ENCODE results near the gene SOX6.

Gene SOX6

DNA sequence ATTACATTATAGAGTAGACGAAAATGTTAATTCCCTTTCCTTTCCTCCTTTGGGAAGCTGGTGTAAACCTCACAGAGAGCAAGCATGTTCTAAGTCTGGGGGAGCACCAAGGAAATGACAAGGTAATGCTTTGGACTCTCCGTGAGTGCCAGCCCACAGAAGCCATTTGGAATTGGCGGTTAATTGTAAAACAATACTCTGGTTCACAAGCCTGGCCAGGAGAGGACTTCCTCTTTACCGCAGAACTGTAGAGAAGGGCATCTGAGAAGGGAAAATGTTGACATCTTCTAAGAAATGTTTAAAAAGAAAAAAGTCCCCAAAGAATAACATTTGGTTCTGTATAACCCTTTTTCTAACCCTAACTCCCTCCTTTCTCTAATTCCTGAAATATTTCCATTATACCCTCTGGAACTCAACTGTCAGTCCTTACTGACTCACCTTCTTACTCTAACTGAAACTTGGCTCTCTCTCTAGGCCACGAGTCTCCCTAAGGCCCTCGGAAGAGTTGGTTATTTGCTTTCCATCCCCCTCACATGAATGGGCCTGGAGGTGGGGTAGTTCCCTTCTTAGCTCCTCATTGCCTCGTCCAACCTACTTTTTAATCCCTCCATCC lies 379.8 kb downstream of the SOX6 start:
- H3K36me3 Mint-ChIP-seq (ENCODE audit: low read depth): peaks cover 2% of the 10 kb centered on the region
- DNase-seq: no peak
- no peaks in the 10 kb centered on the region for H3K4me1 Mint-ChIP-seq
- TF ChIP-seq, protein P1, sequence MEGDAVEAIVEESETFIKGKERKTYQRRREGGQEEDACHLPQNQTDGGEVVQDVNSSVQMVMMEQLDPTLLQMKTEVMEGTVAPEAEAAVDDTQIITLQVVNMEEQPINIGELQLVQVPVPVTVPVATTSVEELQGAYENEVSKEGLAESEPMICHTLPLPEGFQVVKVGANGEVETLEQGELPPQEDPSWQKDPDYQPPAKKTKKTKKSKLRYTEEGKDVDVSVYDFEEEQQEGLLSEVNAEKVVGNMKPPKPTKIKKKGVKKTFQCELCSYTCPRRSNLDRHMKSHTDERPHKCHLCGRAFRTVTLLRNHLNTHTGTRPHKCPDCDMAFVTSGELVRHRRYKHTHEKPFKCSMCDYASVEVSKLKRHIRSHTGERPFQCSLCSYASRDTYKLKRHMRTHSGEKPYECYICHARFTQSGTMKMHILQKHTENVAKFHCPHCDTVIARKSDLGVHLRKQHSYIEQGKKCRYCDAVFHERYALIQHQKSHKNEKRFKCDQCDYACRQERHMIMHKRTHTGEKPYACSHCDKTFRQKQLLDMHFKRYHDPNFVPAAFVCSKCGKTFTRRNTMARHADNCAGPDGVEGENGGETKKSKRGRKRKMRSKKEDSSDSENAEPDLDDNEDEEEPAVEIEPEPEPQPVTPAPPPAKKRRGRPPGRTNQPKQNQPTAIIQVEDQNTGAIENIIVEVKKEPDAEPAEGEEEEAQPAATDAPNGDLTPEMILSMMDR (IDR thresholded peaks at IDR 0.05): no peak
- H3K4me3 Mint-ChIP-seq: no peak overlapping the region
- H3K27me3 Mint-ChIP-seq (ENCODE audit: low read depth, poor library complexity): no peaks in the 10 kb centered on the region
- no peak overlapping the region for H3K27ac Mint-ChIP-seq
- no peaks in the 10 kb centered on the region for H3K9me3 Mint-ChIP-seq

DNA sequence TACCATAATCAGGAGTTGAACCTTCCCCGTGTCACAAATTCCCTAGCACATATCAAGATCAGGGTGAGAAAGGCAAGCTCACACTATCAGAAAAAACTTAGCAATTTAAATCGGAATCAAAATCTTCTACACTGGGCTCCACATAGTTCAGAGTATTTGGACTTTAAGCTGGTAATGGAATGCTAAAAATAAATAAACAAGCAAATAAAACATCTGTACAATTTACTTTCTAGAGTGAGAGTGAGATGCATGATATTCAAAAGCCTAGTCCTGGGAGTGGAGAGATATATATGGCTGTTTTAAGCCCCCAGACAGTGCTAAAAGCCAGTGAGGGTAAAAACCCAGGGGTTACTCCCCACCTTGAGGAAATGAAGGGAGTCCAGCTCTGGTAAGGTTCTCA lies 380.6 kb downstream of the SOX6 start:
- Mint-ChIP-seq H3K27ac (no peak overlapping the region), H3K9me3 (no peaks in the 10 kb centered on the region), H3K36me3 (ENCODE audit: low read depth) (peaks cover 6% of the 10 kb centered on the region), H3K27me3 (ENCODE audit: low read depth, poor library complexity) (no peaks in the 10 kb centered on the region), H3K4me1 (peaks cover 2% of the 10 kb centered on the region), H3K4me3 (no peak overlapping the region)
- DNase-seq: no peak
- TF ChIP-seq, protein P1 (IDR thresholded peaks at IDR 0.05): no peak

DNA sequence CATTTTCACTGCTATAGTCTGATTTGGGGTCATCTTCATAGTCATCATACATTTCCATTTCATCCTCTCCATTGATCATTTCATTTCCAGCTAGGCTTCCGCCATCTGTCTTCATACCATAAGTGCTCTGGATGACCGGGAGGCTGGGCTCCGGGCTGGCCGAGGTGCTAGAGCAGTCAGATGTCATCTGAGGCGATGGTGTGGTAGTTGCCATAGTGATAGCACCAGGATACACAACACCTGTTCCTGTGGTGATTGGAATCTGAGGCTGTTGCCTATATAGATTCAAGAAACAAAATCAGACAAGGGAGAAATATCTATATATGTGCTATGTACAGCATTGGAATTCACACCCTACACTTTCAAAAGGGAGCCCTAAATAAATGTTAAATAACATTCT lies 383.5 kb downstream of the SOX6 start:
- Mint-ChIP-seq H3K4me1 (peaks cover 27% of the 10 kb centered on the region), H3K27me3 (ENCODE audit: low read depth, poor library complexity) (no peaks in the 10 kb centered on the region), H3K27ac (no peak overlapping the region), H3K9me3 (no peaks in the 10 kb centered on the region), H3K4me3 (no peak overlapping the region), H3K36me3 (ENCODE audit: low read depth) (peaks cover 6% of the 10 kb centered on the region)
- no peak for DNase-seq
- TF ChIP-seq, protein P1 (IDR thresholded peaks at IDR 0.05): no peak

DNA sequence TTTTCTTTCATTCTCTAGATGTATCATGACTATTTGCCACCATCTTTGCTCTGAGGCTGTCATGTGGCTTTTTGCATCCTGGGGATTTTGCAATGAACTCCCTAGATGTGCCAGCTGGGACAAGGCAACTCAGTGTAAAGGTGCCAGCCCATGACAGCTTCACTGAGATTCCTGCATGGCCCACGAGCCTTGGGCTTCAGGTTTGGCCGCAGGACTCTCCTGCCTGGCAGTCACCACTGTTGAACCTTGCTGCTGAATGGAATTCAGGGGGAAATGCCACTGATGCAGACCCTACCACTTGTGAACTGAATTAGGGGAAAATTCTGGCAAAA lies 385.2 kb downstream of the SOX6 start:
- peaks cover 42% of the 10 kb centered on the region for H3K4me1 Mint-ChIP-seq
- no peaks in the 10 kb centered on the region for H3K27me3 Mint-ChIP-seq (ENCODE audit: low read depth, poor library complexity)
- H3K27ac Mint-ChIP-seq: no peak overlapping the region
- H3K36me3 Mint-ChIP-seq (ENCODE audit: low read depth): peaks cover 6% of the 10 kb centered on the region
- H3K9me3 Mint-ChIP-seq: no peaks in the 10 kb centered on the region
- no peak overlapping the region for H3K4me3 Mint-ChIP-seq
- DNase-seq: no peak
- TF ChIP-seq, protein P1 (IDR thresholded peaks at IDR 0.05): no peak

DNA sequence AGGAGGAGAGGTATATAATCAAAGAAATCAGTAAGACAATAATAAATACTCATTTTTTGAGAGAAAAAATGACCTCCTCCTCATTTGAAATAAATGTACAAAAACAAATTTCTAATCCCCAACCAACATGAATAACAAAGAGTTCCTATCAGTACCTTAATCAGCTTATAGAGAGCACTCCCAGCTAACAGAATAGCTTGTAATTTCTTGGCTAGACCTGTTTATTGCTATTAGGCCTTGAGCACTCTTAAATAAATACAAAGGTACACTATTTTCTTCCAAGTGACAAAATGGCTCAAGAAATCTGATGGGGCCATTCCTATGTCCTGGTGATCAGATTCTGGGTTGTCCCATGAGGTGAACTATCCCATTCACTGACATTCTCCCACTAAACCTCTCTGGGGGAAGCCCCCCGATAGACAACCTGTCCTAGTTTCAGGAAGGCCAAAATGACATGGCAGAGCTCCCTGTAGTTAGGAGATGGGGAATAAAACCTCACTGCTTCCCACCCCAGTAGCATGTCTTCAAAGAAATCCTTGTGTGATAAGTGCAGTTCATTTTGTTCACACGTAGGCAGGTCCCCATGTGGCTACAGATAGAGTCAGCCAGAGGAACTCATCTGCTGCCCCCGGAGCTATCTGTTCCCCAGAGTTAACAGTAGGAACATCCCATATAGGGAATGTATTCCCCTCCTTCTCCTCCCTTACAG lies 385.7 kb downstream of the SOX6 start:
- Mint-ChIP-seq H3K36me3 (ENCODE audit: low read depth) (peaks cover 6% of the 10 kb centered on the region), H3K4me3 (no peak overlapping the region), H3K27ac (no peak overlapping the region), H3K27me3 (ENCODE audit: low read depth, poor library complexity) (no peaks in the 10 kb centered on the region), H3K9me3 (no peaks in the 10 kb centered on the region), H3K4me1 (peaks cover 44% of the 10 kb centered on the region)
- TF ChIP-seq, protein P1 (IDR thresholded peaks at IDR 0.05): no peak
- DNase-seq: no peak

Measured in nephron progenitor cell (in vitro differentiated cells).